DMS153 treated with DMSO at 0.1 percent for 48 hours (cell line): ENCODE data around the gene ATF7.
A peak's percentile ranks its signal among the peaks of the same experiment; 100 is the strongest.
"Not testable (repeated sequence)": the region's sequence is repeated elsewhere in the genome, so short reads cannot be mapped to it uniquely, and the experiment has no call there.

Experiments used
- DNase-seq: peaks from one replicate; lab custom pipeline; 2025; ENCODE audit not compliant: unreplicated experiment; lab: John Stamatoyannopoulos, UW

The ATF7 gene

GRCh38 chr12:53627919-53628318, 1.7 kb upstream of the ATF7 start:
- DNase-seq = no peak

- DNase-seq = peak; percentile 27
These were observed 554 bp upstream of the ATF7 start for GRCh38 chr12:53626702-53627169.

- no peak for DNase-seq
These were observed 723 bp downstream of the ATF7 start for GRCh38 chr12:53625373-53625945.

- DNase-seq = no peak
These were observed 1.2 kb downstream of the ATF7 start for GRCh38 chr12:53624956-53625355.

- no peak for DNase-seq
These were observed 1.7 kb downstream of the ATF7 start for GRCh38 chr12:53624458-53624857.

- no peak for DNase-seq
These were observed 2.4 kb downstream of the ATF7 start for GRCh38 chr12:53623548-53624385.

- no peak for DNase-seq
These were observed 3.5 kb downstream of the ATF7 start for GRCh38 chr12:53622724-53623123.

GRCh38 chr12:53618275-53618674, 7.9 kb downstream of the ATF7 start:
- DNase-seq = no peak

- no peak for DNase-seq
These were observed 8.5 kb downstream of the ATF7 start for GRCh38 chr12:53617700-53618099.

GRCh38 chr12:53616950-53617349, 9.2 kb downstream of the ATF7 start:
- no peak for DNase-seq

GRCh38 chr12:53613821-53614220, 12.4 kb downstream of the ATF7 start:
- no peak for DNase-seq

- no peak for DNase-seq
These were observed 13.2 kb downstream of the ATF7 start for GRCh38 chr12:53612978-53613377.

GRCh38 chr12:53611304-53611703, 14.9 kb downstream of the ATF7 start:
- DNase-seq = no peak

GRCh38 chr12:53606688-53607087, 19.5 kb downstream of the ATF7 start:
- DNase-seq = not testable (repeated sequence)

- DNase-seq = no peak
These were observed 21.6 kb downstream of the ATF7 start for GRCh38 chr12:53604581-53604980.

GRCh38 chr12:53603804-53604203, 22.4 kb downstream of the ATF7 start:
- DNase-seq = no peak

GRCh38 chr12:53603196-53603595, 23.0 kb downstream of the ATF7 start:
- no peak for DNase-seq

GRCh38 chr12:53602176-53602864, 23.9 kb downstream of the ATF7 start:
- DNase-seq = no peak

- DNase-seq = no peak
These were observed 24.8 kb downstream of the ATF7 start for GRCh38 chr12:53601296-53601847.

- DNase-seq = no peak
These were observed 25.5 kb downstream of the ATF7 start for GRCh38 chr12:53600490-53601295.

GRCh38 chr12:53599579-53599978, 26.6 kb downstream of the ATF7 start:
- DNase-seq = no peak
